Gastrocnemius medialis (tissue), 4 donors: ENCODE data around the gene GPC6.

Source experiments
- CTCF ChIP-seq, 5 experiments: fragments of 450-650 bp in 3 of 5; fragments of 200-600 bp in 2 of 5; sonication (generic) in 2 of 5; IDR thresholded peaks in 4 of 5; conservative IDR thresholded peaks in 1 of 5; 1 replicate in 4 of 5; 2 replicates in 1 of 5; pipeline ENCODE4 v1.5.1; 2016 to 2019; ENCODE audit warnings: antibody characterized with exemption in 5 of 5, mild to moderate bottlenecking in 3 of 5, moderate library complexity in 3 of 5
- POLR2A ChIP-seq, 2 donors: fragments of 450-650 bp; IDR thresholded peaks; one replicate each; pipeline ENCODE4 v1.6.1; 2017; ENCODE audit warnings: antibody characterized with exemption in 2 of 2, mild to moderate bottlenecking in 2 of 2, moderate library complexity in 2 of 2

DNA sequence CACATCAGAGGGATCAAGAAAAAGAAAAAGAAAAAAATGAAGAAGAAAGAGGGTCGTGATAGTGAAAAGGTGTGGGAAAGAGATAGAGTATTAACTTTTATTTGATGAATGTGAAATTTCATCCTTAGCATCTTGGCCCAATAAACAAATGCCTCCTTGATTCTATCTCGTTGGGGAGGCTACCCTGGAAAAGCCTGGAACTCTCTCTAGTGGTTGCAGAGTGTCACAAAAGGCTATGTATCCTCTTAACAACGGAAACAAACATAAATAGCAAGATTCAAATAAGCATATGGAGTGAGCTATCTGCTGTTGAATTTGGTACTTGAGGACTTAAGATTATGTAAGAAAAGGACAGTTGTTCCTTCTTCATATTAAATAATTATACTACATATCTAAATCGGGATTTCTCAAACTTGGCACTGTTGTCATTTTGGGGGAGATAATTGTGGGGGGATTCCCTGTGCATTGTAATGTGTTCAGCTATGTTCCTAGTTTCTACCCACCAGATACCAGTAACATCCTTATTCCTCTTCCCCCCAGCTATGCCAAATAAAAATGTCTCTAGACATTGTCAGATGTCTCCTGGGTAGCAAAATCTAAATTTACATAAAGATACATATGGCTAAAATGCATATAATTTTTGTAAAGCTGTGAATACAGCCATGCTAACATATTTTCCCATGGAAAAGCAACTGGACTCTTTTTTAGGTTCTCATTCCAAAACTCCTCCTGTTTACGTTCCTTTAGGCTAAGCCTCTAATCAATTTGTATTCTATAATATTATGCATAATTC is 695.7 kb downstream of the GPC6 start:
- TF ChIP-seq CTCF (IDR thresholded peaks at IDR 0.05 in 4 of 5, conservative IDR thresholded peaks at IDR 0.05 in 1 of 5): no peak
- TF ChIP-seq POLR2A (IDR thresholded peaks at IDR 0.05): no peak
